ENCODE results near the gene SLC12A3. TPM values are rescaled to one million over a fixed set of nuclear protein-coding genes. Genes with fewer than 3 reads are reported as not detected.

Gene SLC12A3
- total RNA-seq, 1 donor from 2014 or later, result not detected

GRCh38 chr16:56944954-56945839, 80.2 kb downstream of the SLC12A3 start:
- Histone ChIP-seq H3F3A (ENCODE audit: low read depth) (no peaks in the 10 kb centered on the region), H3K9ac (no peak overlapping the region), H3K9me3 (ENCODE audit: low read depth) (no peaks in the 10 kb centered on the region), H3K36me3 (no peaks in the 10 kb centered on the region), H3K4me1 (no peaks in the 10 kb centered on the region), H3K79me2 (ENCODE audit: low read depth) (no peaks in the 10 kb centered on the region), H3K4me3 (no peak overlapping the region), H2AFZ (replicated peaks) (no peak overlapping the region), H4K20me1 (ENCODE audit: low read depth) (no peaks in the 10 kb centered on the region), H3K4me2 (no peak overlapping the region), H3K27me3 (no peaks in the 10 kb centered on the region), H3K27ac (no peak overlapping the region)
- Mint-ChIP-seq H3K36me3 (peaks cover 13% of the 10 kb centered on the region), H3K27ac (no peak overlapping the region), H3K4me3 (no peak overlapping the region), H3K27me3 (ENCODE audit: insufficient read depth, low read depth) (peaks cover 4% of the 10 kb centered on the region), H3K4me1 (peaks cover 6% of the 10 kb centered on the region), H3K9me3 (no peaks in the 10 kb centered on the region)
- TF ChIP-seq CTCF (IDR thresholded peaks at IDR 0.05) (no peak), EZH2 (IDR thresholded peaks at IDR 0.05) (no peak), EZH2phosphoT487 (IDR thresholded peaks at IDR 0.05) (no peak)
- DNase-seq (ENCODE audit: low spot score), result no peak

GRCh38 chr16:56945847-56946527, 81.0 kb downstream of the SLC12A3 start:
- H3K4me1 ChIP-seq, result no peaks in the 10 kb centered on the region
- DNase-seq (ENCODE audit: low spot score), result no peak
- H3K36me3 Mint-ChIP-seq, result peaks cover 13% of the 10 kb centered on the region
- no peak overlapping the region for H3K9ac ChIP-seq
- no peaks in the 10 kb centered on the region for H3K79me2 ChIP-seq (ENCODE audit: low read depth)
- H3K27ac ChIP-seq, result no peak overlapping the region
- H3K4me2 ChIP-seq, result no peak overlapping the region
- peaks cover 6% of the 10 kb centered on the region for H3K4me1 Mint-ChIP-seq
- no peaks in the 10 kb centered on the region for H3K9me3 Mint-ChIP-seq
- no peak overlapping the region for H2AFZ ChIP-seq (replicated peaks)
- H3F3A ChIP-seq (ENCODE audit: low read depth), result no peaks in the 10 kb centered on the region
- no peaks in the 10 kb centered on the region for H3K9me3 ChIP-seq (ENCODE audit: low read depth)
- H3K4me3 Mint-ChIP-seq, result no peak overlapping the region
- H3K36me3 ChIP-seq, result no peaks in the 10 kb centered on the region
- peaks cover 4% of the 10 kb centered on the region for H3K27me3 Mint-ChIP-seq (ENCODE audit: insufficient read depth, low read depth)
- TF ChIP-seq EZH2phosphoT487 (IDR thresholded peaks at IDR 0.05) (no peak), CTCF (IDR thresholded peaks at IDR 0.05) (no peak)
- no peak overlapping the region for H3K4me3 ChIP-seq
- H4K20me1 ChIP-seq (ENCODE audit: low read depth), result no peaks in the 10 kb centered on the region
- no peaks in the 10 kb centered on the region for H3K27me3 ChIP-seq
- H3K27ac Mint-ChIP-seq, result no peak overlapping the region

- Histone ChIP-seq H3K4me1 (no peaks in the 10 kb centered on the region), H3K9ac (no peak overlapping the region), H3K79me2 (ENCODE audit: low read depth) (no peaks in the 10 kb centered on the region), H2AFZ (replicated peaks) (no peak overlapping the region), H3K4me2 (no peak overlapping the region), H3K27me3 (no peaks in the 10 kb centered on the region), H3K9me3 (ENCODE audit: low read depth) (no peaks in the 10 kb centered on the region), H4K20me1 (ENCODE audit: low read depth) (no peaks in the 10 kb centered on the region), H3K27ac (no peak overlapping the region), H3F3A (ENCODE audit: low read depth) (no peaks in the 10 kb centered on the region), H3K36me3 (no peaks in the 10 kb centered on the region), H3K4me3 (no peak overlapping the region)
- Mint-ChIP-seq H3K4me1 (peaks cover 6% of the 10 kb centered on the region), H3K27ac (no peak overlapping the region), H3K27me3 (ENCODE audit: insufficient read depth, low read depth) (peaks cover 6% of the 10 kb centered on the region), H3K4me3 (peak overlapping the region; percentile 60), H3K9me3 (no peaks in the 10 kb centered on the region), H3K36me3 (peaks cover 9% of the 10 kb centered on the region)
- TF ChIP-seq EZH2phosphoT487 (IDR thresholded peaks at IDR 0.05), result no peak
- no peak for TF ChIP-seq EZH2 (IDR thresholded peaks at IDR 0.05)
- TF ChIP-seq CTCF (IDR thresholded peaks at IDR 0.05), result no peak
- DNase-seq (ENCODE audit: low spot score), result no peak
Measured at GRCh38 chr16:56946767-56947603, 82.0 kb downstream of the SLC12A3 start.
